ENCODE measurements around the gene ACLY.

Gene ACLY

GRCh38 chr17:41822216-41823140 lies 96.3 kb downstream of the ACLY start:
- H3K27ac ChIP-seq (ENCODE audit: extremely low read depth, low read depth, low read length), result peak overlapping the region; percentile 11; the same call in 1 of the 2 replicates
- CTCF ChIA-PET, result interaction anchor here (0.6 to 0.7 kb wide), 2 partner anchors 20 to 358 kb away, joined by 3 read pairs; partner anchors contain the start of gene KCNH4
- TF ChIP-seq ZNF202 (tag by site-specific recombination; IDR thresholded peaks at IDR 0.05; ENCODE audit: borderline replicate concordance) (no peak), ZNF341 (tag by site-specific recombination; IDR thresholded peaks at IDR 0.05; ENCODE audit: low read depth) (peak; percentile 18; the same call in 1 of the 2 replicates)
- TF ChIP-seq, protein P1, sequence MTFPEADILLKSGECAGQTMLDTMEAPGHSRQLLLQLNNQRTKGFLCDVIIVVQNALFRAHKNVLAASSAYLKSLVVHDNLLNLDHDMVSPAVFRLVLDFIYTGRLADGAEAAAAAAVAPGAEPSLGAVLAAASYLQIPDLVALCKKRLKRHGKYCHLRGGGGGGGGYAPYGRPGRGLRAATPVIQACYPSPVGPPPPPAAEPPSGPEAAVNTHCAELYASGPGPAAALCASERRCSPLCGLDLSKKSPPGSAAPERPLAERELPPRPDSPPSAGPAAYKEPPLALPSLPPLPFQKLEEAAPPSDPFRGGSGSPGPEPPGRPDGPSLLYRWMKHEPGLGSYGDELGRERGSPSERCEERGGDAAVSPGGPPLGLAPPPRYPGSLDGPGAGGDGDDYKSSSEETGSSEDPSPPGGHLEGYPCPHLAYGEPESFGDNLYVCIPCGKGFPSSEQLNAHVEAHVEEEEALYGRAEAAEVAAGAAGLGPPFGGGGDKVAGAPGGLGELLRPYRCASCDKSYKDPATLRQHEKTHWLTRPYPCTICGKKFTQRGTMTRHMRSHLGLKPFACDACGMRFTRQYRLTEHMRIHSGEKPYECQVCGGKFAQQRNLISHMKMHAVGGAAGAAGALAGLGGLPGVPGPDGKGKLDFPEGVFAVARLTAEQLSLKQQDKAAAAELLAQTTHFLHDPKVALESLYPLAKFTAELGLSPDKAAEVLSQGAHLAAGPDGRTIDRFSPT (tag by site-specific recombination; IDR thresholded peaks at IDR 0.05), result no peak
- POLR2A ChIA-PET, result interaction anchor here (0.5 to 2.9 kb wide), 8 partner anchors 8 to 134 kb away, joined by 3 to 25 read pairs (median 6); partner anchors contain the start of genes EIF1, FKBP10 and P3H4
- H3K4me3 ChIP-seq (ENCODE audit: low read depth, low read length), result no peak overlapping the region
- H3K36me3 ChIP-seq (ENCODE audit: control insufficient read depth in 2 of 2, insufficient read depth in 1 of 2, low read length in 2 of 2), result peaks cover 17 to 87% of the 10 kb centered on the region in 2 experiments
- no peaks in the 10 kb centered on the region for H3K4me1 ChIP-seq (ENCODE audit: control insufficient read depth, insufficient read depth, low read length)
- no peaks in the 10 kb centered on the region for H3K9me3 ChIP-seq (ENCODE audit: control insufficient read depth, insufficient read depth, low read depth, low read length)

- no peak for TF ChIP-seq KLF1 (tag by site-specific recombination; IDR thresholded peaks at IDR 0.05)
- no peak for TF ChIP-seq ZNF521 (tag by site-specific recombination; IDR thresholded peaks at IDR 0.05)
- no peak for TF ChIP-seq ZBTB49 (tag by site-specific recombination; IDR thresholded peaks at IDR 0.05; ENCODE audit: low read depth)
- no peak for TF ChIP-seq ZNF248 (tag by site-specific recombination; IDR thresholded peaks at IDR 0.05)
- TF ChIP-seq ZBTB17 (tag by site-specific recombination; IDR thresholded peaks at IDR 0.05), result no peak
- no peak for TF ChIP-seq ZNF692 (tag by site-specific recombination; IDR thresholded peaks at IDR 0.05)
- TF ChIP-seq ZFP37 (tag by site-specific recombination; IDR thresholded peaks at IDR 0.05), result no peak
- no peak for TF ChIP-seq ZNF114 (tag by site-specific recombination; IDR thresholded peaks at IDR 0.05)
- no peak for TF ChIP-seq ZNF473 (tag by site-specific recombination; IDR thresholded peaks at IDR 0.05)
- no peak for TF ChIP-seq ZNF292 (tag by site-specific recombination; IDR thresholded peaks at IDR 0.05; ENCODE audit: borderline replicate concordance, low read depth)
- no peak for TF ChIP-seq KLF9 (tag by site-specific recombination; IDR thresholded peaks at IDR 0.05; ENCODE audit: low read depth)
- TF ChIP-seq KLF7 (tag by site-specific recombination; IDR thresholded peaks at IDR 0.05; ENCODE audit: borderline replicate concordance), result no peak
- TF ChIP-seq ZBTB11 (tag by site-specific recombination; conservative IDR thresholded peaks at IDR 0.05; ENCODE audit: low read depth), result no peak
- TF ChIP-seq ZNF140 (tag by site-specific recombination; IDR thresholded peaks at IDR 0.05), result no peak
- TF ChIP-seq SP2 (tag by site-specific recombination; IDR thresholded peaks at IDR 0.05), result no peak
- no peak for TF ChIP-seq ZNF610 (tag by site-specific recombination; IDR thresholded peaks at IDR 0.05; ENCODE audit: borderline replicate concordance)
- TF ChIP-seq ZNF350 (tag by site-specific recombination; IDR thresholded peaks at IDR 0.05), result no peak
- TF ChIP-seq ZNF16 (tag by site-specific recombination; IDR thresholded peaks at IDR 0.05; ENCODE audit: low read depth), result no peak
- no peak for TF ChIP-seq BCL11B (tag by site-specific recombination; IDR thresholded peaks at IDR 0.05; ENCODE audit: low read depth)
- Histone ChIP-seq H3K4me1 (ENCODE audit: control insufficient read depth, insufficient read depth, low read length) (no peaks in the 10 kb centered on the region), H3K9me3 (ENCODE audit: control insufficient read depth, insufficient read depth, low read depth, low read length) (no peaks in the 10 kb centered on the region), H3K27ac (ENCODE audit: extremely low read depth, low read depth, low read length) (peak overlapping the region; percentile 11; the same call in 1 of the 2 replicates), H3K36me3 (ENCODE audit: control insufficient read depth in 2 of 2, insufficient read depth in 1 of 2, low read length in 2 of 2) (peaks cover 12 to 89% of the 10 kb centered on the region in 2 experiments), H3K4me3 (ENCODE audit: low read depth, low read length) (no peak overlapping the region)
- POLR2A ChIA-PET, result interaction anchor here (1.3 to 2.9 kb wide), 2 partner anchors 9 kb away, joined by 6 to 25 read pairs; partner anchors contain the start of genes FKBP10 and P3H4
- CTCF ChIA-PET, result no interaction called here
These were observed 97.0 kb downstream of the ACLY start for GRCh38 chr17:41821776-41822175.

All from HEK293 (cell line).